Measurements from ENCODE around the gene KHSRP.

GRCh38 chr19:6375411-6376010, 49.1 kb downstream of the KHSRP start, which contains the start of gene PSPN:
- no peak for TF ChIP-seq CTCF (IDR thresholded peaks at IDR 0.05)
- no peak for TF ChIP-seq EZH2 (IDR thresholded peaks at IDR 0.05; ENCODE audit: borderline replicate concordance, insufficient read depth, low read depth, low read length, poor library complexity, severe bottlenecking)
